H9 (cell line): ENCODE data around the gene GNA12. TPM values are rescaled to one million over a fixed set of nuclear protein-coding genes. Genes with fewer than 3 reads are reported as not detected.

Experiments
- DNase-seq: peaks from one replicate; pipeline ENCODE4 v3.0.0-alpha.2; 2017
- H2AFZ ChIP-seq: one replicate; pipeline ENCODE4 v1.6.1; 2013; ENCODE audit warnings: mild to moderate bottlenecking, low read length, control low read depth, moderate library complexity
- H2AK5ac ChIP-seq: 2 replicates; pipeline ENCODE4 v1.6.1; 2013; ENCODE audit warnings: low read length, control low read depth, mixed read lengths; ENCODE audit not compliant: insufficient read length
- H2BK120ac ChIP-seq: one replicate; pipeline ENCODE4 v1.6.1; 2013; ENCODE audit warnings: low read depth, mild to moderate bottlenecking, low read length, control low read depth, inconsistent platforms; ENCODE audit not compliant: poor library complexity, severe bottlenecking
- H2BK12ac ChIP-seq: 2 replicates; pipeline ENCODE4 v1.6.1; 2013; ENCODE audit warnings: low read length, control low read depth, mixed read lengths, low read depth; ENCODE audit not compliant: insufficient read length
- H2BK15ac ChIP-seq: 2 replicates; pipeline ENCODE4 v1.6.1; 2013; ENCODE audit warnings: low read depth, low read length, control low read depth
- H2BK20ac ChIP-seq: one replicate; pipeline ENCODE4 v1.6.1; 2013; ENCODE audit warnings: low read depth, mild to moderate bottlenecking, low read length, control low read depth, inconsistent platforms; ENCODE audit not compliant: poor library complexity, severe bottlenecking
- H2BK5ac ChIP-seq: 2 replicates; pipeline ENCODE4 v1.6.1; 2013; ENCODE audit warnings: low read length, control low read depth, mixed read lengths; ENCODE audit not compliant: insufficient read length
- H3K14ac ChIP-seq: 2 replicates; pipeline ENCODE4 v1.6.1; 2013; ENCODE audit warnings: low read length, control low read depth; ENCODE audit not compliant: insufficient read depth
- H3K18ac ChIP-seq: 2 replicates; pipeline ENCODE4 v1.6.1; 2013; ENCODE audit warnings: low read depth, mild to moderate bottlenecking, mixed read lengths, low read length, control low read depth; ENCODE audit not compliant: insufficient read length
- H3K23ac ChIP-seq: 2 replicates; pipeline ENCODE4 v1.6.1; 2013; ENCODE audit warnings: low read length, control low read depth, mixed read lengths, low read depth; ENCODE audit not compliant: insufficient read length
- H3K23me2 ChIP-seq: 2 replicates; pipeline ENCODE4 v1.6.1; 2013; ENCODE audit warnings: low read depth, mild to moderate bottlenecking, mixed read lengths, low read length, control low read depth; ENCODE audit not compliant: insufficient read length, poor library complexity, severe bottlenecking
- H3K27ac ChIP-seq: 2 replicates; pipeline ENCODE4 v1.5.1; 2013; ENCODE audit warnings: low read length, control low read depth, mixed read lengths, low read depth; ENCODE audit not compliant: insufficient read length
- H3K27me3 ChIP-seq: 2 replicates; pipeline ENCODE4 v1.6.1; 2013; ENCODE audit warnings: low read length, control low read depth, inconsistent platforms; ENCODE audit not compliant: insufficient read depth
- H3K4ac ChIP-seq: 2 replicates; pipeline ENCODE4 v1.6.1; 2013; ENCODE audit warnings: low read depth, mild to moderate bottlenecking, control low read depth, inconsistent platforms, low read length, moderate library complexity
- H3K4me1 ChIP-seq: 2 replicates; pipeline ENCODE4 v1.6.1; 2013; ENCODE audit warnings: low read length, control low read depth, inconsistent platforms; ENCODE audit not compliant: insufficient read depth
- H3K4me2 ChIP-seq: 2 replicates; pipeline ENCODE4 v1.6.1; 2013; ENCODE audit warnings: low read length, control low read depth, mixed read lengths; ENCODE audit not compliant: insufficient read length, insufficient read depth
- H3K56ac ChIP-seq: 2 replicates; pipeline ENCODE4 v1.6.1; 2013; ENCODE audit warnings: low read depth, mild to moderate bottlenecking, mixed read lengths, low read length, control low read depth; ENCODE audit not compliant: insufficient read length
- H3K79me1 ChIP-seq: 2 replicates; pipeline ENCODE4 v1.6.1; 2013; ENCODE audit warnings: low read depth, mild to moderate bottlenecking, moderate library complexity, low read length, control low read depth, inconsistent platforms; ENCODE audit not compliant: insufficient read depth, poor library complexity, severe bottlenecking
- H3K79me2 ChIP-seq: 2 replicates; pipeline ENCODE4 v1.6.1; 2013; ENCODE audit warnings: low read length, control low read depth, inconsistent platforms; ENCODE audit not compliant: insufficient read depth
- H3K9ac ChIP-seq: 2 replicates; pipeline ENCODE4 v1.6.1; 2013; ENCODE audit warnings: low read length, control low read depth, mixed read lengths; ENCODE audit not compliant: insufficient read length; ENCODE audit errors: extremely low read depth
- H3K9me3 ChIP-seq: one replicate; pipeline ENCODE4 v1.6.1; 2013; ENCODE audit warnings: low read depth, low read length, inconsistent platforms; ENCODE audit not compliant: control insufficient read depth
- H3T11ph ChIP-seq: one replicate; pipeline ENCODE4 v1.6.1; 2013; ENCODE audit warnings: mild to moderate bottlenecking, low read length, control low read depth, inconsistent platforms
- H4K20me1 ChIP-seq: one replicate; pipeline ENCODE4 v1.6.1; 2013; ENCODE audit not compliant: control insufficient read depth, insufficient read length, insufficient read depth
- H4K5ac ChIP-seq: 2 replicates; pipeline ENCODE4 v1.6.1; 2013; ENCODE audit warnings: low read depth, mild to moderate bottlenecking, mixed read lengths, low read length, control low read depth; ENCODE audit not compliant: insufficient read length
- H4K8ac ChIP-seq: replicated peaks from 2 replicates; pipeline ENCODE4 v1.6.1; 2013; ENCODE audit warnings: low read length, control low read depth, mixed read lengths, low read depth; ENCODE audit not compliant: insufficient read length
- H4K91ac ChIP-seq: 2 replicates; pipeline ENCODE4 v1.6.1; 2013; ENCODE audit warnings: low read depth, mild to moderate bottlenecking, moderate library complexity, mixed read lengths, low read length, control low read depth; ENCODE audit not compliant: insufficient read length
- H3K27ac Mint-ChIP-seq, 3 experiments: 2 replicates in 2 of 3; 3 replicates in 1 of 3; pipeline ENCODE4 v1.8.0; 2020 to 2021; ENCODE audit warnings: mixed read lengths in 3 of 3, mild to moderate bottlenecking in 1 of 3, moderate library complexity in 1 of 3
- H3K27me3 Mint-ChIP-seq: 2 replicates; pipeline ENCODE4 v1.8.0; 2021; ENCODE audit warnings: low read depth, mild to moderate bottlenecking, moderate library complexity, mixed read lengths
- H3K36me3 Mint-ChIP-seq, 3 experiments: 2 replicates in 2 of 3; 3 replicates in 1 of 3; pipeline ENCODE4 v1.8.0; 2020 to 2021; ENCODE audit warnings: low read depth in 3 of 3, mixed read lengths in 3 of 3; ENCODE audit not compliant: insufficient read depth in 1 of 3
- H3K4me1 Mint-ChIP-seq, 2 experiments: 2 replicates each; pipeline ENCODE4 v1.8.0; 2020; ENCODE audit warnings: mixed read lengths in 2 of 2
- H3K4me3 Mint-ChIP-seq, 2 experiments: 2 replicates in 1 of 2; 3 replicates in 1 of 2; pipeline ENCODE4 v1.8.0; 2020 to 2021; ENCODE audit warnings: mild to moderate bottlenecking in 2 of 2, mixed read lengths in 2 of 2, moderate library complexity in 1 of 2
- H3K9me3 Mint-ChIP-seq, 2 experiments: 2 replicates in 1 of 2; 3 replicates in 1 of 2; pipeline ENCODE4 v1.8.0; 2020; ENCODE audit warnings: mild to moderate bottlenecking in 2 of 2, mixed read lengths in 2 of 2, moderate library complexity in 1 of 2
- WGBS: extraction: QIAGEN DNeasy Blood & Tissue Kit; methylation state at CpG from one replicate; pipeline ENCODE4 v1.1.7; 2013; ENCODE audit warnings: missing lambda C conversion rate, low lambda C conversion rate, mixed read lengths; ENCODE audit not compliant: insufficient read length; ENCODE audit errors: extremely low coverage; 5-methylcytosine and 5-hydroxymethylcytosine counted together
- total RNA-seq: library from RNA; stranded (reverse); gene quantifications from 2 replicates; pipeline ENCODE4 v1.2.1, GENCODE V29; 2021
- TF ChIP-seq, protein P1 (sequence below): fragments of 200-600 bp; sonication (generic); conservative IDR thresholded peaks from 3 replicates; pipeline ENCODE4 v1.8.0; 2021; ENCODE audit warnings: antibody characterized with exemption, mild to moderate bottlenecking

GNA12 gene
- total RNA-seq, 1 experiment from 2014 or later, result 60.2 TPM

DNA sequence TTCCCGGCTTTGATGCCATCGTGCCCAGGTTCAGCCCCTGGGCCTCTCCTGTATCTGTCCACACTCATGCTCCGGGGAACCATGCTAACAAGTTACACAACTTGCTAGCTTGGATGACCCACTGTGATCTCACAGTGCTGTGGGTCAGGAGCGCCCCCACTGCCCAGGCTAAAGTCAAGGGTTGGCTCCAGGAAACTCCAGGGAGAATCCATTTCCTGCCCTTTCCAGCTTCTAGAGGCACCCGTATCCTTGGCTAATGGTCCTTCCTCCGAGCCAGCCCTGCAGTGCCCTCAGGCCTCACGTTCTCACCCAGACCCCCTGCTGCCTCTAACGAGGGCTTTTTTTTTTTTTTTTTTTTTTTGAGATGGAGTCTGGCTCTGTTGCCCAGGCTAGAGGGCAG, 136.6 kb downstream of the GNA12 start:
- no peaks in the 10 kb centered on the region for H4K20me1 ChIP-seq
- no peak overlapping the region for H4K5ac ChIP-seq
- no CpG with 5 or more reads among the region's 8 CpGs for WGBS
- TF ChIP-seq, protein P1, sequence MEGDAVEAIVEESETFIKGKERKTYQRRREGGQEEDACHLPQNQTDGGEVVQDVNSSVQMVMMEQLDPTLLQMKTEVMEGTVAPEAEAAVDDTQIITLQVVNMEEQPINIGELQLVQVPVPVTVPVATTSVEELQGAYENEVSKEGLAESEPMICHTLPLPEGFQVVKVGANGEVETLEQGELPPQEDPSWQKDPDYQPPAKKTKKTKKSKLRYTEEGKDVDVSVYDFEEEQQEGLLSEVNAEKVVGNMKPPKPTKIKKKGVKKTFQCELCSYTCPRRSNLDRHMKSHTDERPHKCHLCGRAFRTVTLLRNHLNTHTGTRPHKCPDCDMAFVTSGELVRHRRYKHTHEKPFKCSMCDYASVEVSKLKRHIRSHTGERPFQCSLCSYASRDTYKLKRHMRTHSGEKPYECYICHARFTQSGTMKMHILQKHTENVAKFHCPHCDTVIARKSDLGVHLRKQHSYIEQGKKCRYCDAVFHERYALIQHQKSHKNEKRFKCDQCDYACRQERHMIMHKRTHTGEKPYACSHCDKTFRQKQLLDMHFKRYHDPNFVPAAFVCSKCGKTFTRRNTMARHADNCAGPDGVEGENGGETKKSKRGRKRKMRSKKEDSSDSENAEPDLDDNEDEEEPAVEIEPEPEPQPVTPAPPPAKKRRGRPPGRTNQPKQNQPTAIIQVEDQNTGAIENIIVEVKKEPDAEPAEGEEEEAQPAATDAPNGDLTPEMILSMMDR, result no peak
- H2BK12ac ChIP-seq, result no peak overlapping the region
- Mint-ChIP-seq H3K9me3 (no peaks in the 10 kb centered on the region; a peak in 1 of 5 replicates), H3K27ac (peak overlapping the region in 2 of 3 experiments; percentile 62 to 74; a peak in 2 of 7 replicates), H3K4me3 (no peak overlapping the region; a peak in 1 of 5 replicates), H3K36me3 (peaks cover 3 to 5% (median 4%) of the 10 kb centered on the region in 3 experiments; a peak in 5 of 7 replicates), H3K4me1 (peaks cover 17 to 19% of the 10 kb centered on the region in 2 experiments), H3K27me3 (peaks cover 1% of the 10 kb centered on the region)
- no peak overlapping the region for H2BK120ac ChIP-seq
- no peak overlapping the region for H2BK15ac ChIP-seq
- no peaks in the 10 kb centered on the region for H3K9me3 ChIP-seq
- no peaks in the 10 kb centered on the region for H3K79me2 ChIP-seq
- H2BK5ac ChIP-seq, result no peak overlapping the region
- no peak overlapping the region for H3K9ac ChIP-seq
- no peak overlapping the region for H2AFZ ChIP-seq
- no peak overlapping the region for H3T11ph ChIP-seq
- no peak overlapping the region for H3K18ac ChIP-seq
- no peaks in the 10 kb centered on the region for H3K79me1 ChIP-seq
- H2AK5ac ChIP-seq, result no peak overlapping the region
- H2BK20ac ChIP-seq, result no peak overlapping the region
- no peak overlapping the region for H3K27ac ChIP-seq
- H3K4ac ChIP-seq, result no peak overlapping the region
- H3K56ac ChIP-seq, result no peak overlapping the region
- no peak overlapping the region for H3K14ac ChIP-seq
- no peak overlapping the region for H3K4me2 ChIP-seq
- H4K91ac ChIP-seq, result no peak overlapping the region
- H3K27me3 ChIP-seq, result no peaks in the 10 kb centered on the region
- no peaks in the 10 kb centered on the region for H3K23me2 ChIP-seq
- no peaks in the 10 kb centered on the region for H3K4me1 ChIP-seq
- no peak overlapping the region for H4K8ac ChIP-seq
- no peak for DNase-seq
- no peak overlapping the region for H3K23ac ChIP-seq
